ENCODE measurements around the gene CYP11A1. TPM values are rescaled to one million over a fixed set of nuclear protein-coding genes. Genes with fewer than 3 reads are reported as not detected.

Gene CYP11A1
- total RNA-seq, 6 donors from 2014 or later, result 0.91 to 8.4 (median 1.1) TPM; not detected in 1

- 91 to 95% methylated on average over 3 to 5 of the region's 5 CpGs for WGBS, 2 donors
- no peak overlapping the region for H3K27ac ChIP-seq
- no peak overlapping the region for H3K4me3 ChIP-seq
- no peaks in the 10 kb centered on the region for H3K9me3 ChIP-seq
- TF ChIP-seq POLR2A (IDR thresholded peaks at IDR 0.05) (no peak), CTCF (IDR thresholded peaks at IDR 0.05) (no peak), EP300 (IDR thresholded peaks at IDR 0.05) (no peak)
- DNase-seq, result no peak
- no peaks in the 10 kb centered on the region for H3K4me1 ChIP-seq
- H3K27me3 ChIP-seq, result no peaks in the 10 kb centered on the region
- H3K36me3 ChIP-seq, result no peaks in the 10 kb centered on the region
- no peak for ATAC-seq (ENCODE audit: low FRiP score in 2 of 2)
These were observed 34.4 kb downstream of the CYP11A1 start for GRCh38 chr15:74333093-74333492.

GRCh38 chr15:74332611-74333010, 34.8 kb downstream of the CYP11A1 start:
- no peaks in the 10 kb centered on the region for H3K27me3 ChIP-seq
- no peak overlapping the region for H3K4me3 ChIP-seq
- ATAC-seq (ENCODE audit: low FRiP score in 2 of 2) (no peak), DNase-seq (no peak)
- 94 to 96% methylated on average over 9 to 10 of the region's 10 CpGs for WGBS, 2 donors
- TF ChIP-seq EP300 (IDR thresholded peaks at IDR 0.05), result no peak
- TF ChIP-seq POLR2AphosphoS5 (IDR thresholded peaks at IDR 0.05), result no peak
- H3K36me3 ChIP-seq, result no peaks in the 10 kb centered on the region
- no peak overlapping the region for H3K27ac ChIP-seq
- H3K9me3 ChIP-seq, result no peaks in the 10 kb centered on the region
- H3K4me1 ChIP-seq, result no peaks in the 10 kb centered on the region

- TF ChIP-seq CTCF (IDR thresholded peaks at IDR 0.05), result no peak
- TF ChIP-seq POLR2AphosphoS5 (IDR thresholded peaks at IDR 0.05), result no peak
- no peak for TF ChIP-seq POLR2A (IDR thresholded peaks at IDR 0.05)
- no peak for TF ChIP-seq EP300 (IDR thresholded peaks at IDR 0.05)
- Histone ChIP-seq H3K27me3 (no peaks in the 10 kb centered on the region), H3K4me3 (no peak overlapping the region), H3K27ac (no peak overlapping the region), H3K9me3 (no peaks in the 10 kb centered on the region), H3K36me3 (no peaks in the 10 kb centered on the region), H3K4me1 (no peaks in the 10 kb centered on the region)
- WGBS, 2 donors, result 86 to 95% methylated on average over 3 of the region's 3 CpGs
- no peak for ATAC-seq (ENCODE audit: low FRiP score in 2 of 2)
- no peak for DNase-seq
These were observed 35.4 kb downstream of the CYP11A1 start for GRCh38 chr15:74332011-74332410.

- Histone ChIP-seq H3K9me3 (no peaks in the 10 kb centered on the region), H3K27ac (no peak overlapping the region), H3K4me3 (no peak overlapping the region), H3K4me1 (no peaks in the 10 kb centered on the region), H3K27me3 (no peaks in the 10 kb centered on the region), H3K36me3 (no peaks in the 10 kb centered on the region)
- ATAC-seq (ENCODE audit: low FRiP score in 2 of 2) (no peak), DNase-seq (peak in 1 of 2 donors; percentile 39)
- TF ChIP-seq EP300 (IDR thresholded peaks at IDR 0.05) (no peak), POLR2AphosphoS5 (IDR thresholded peaks at IDR 0.05) (no peak), CTCF (IDR thresholded peaks at IDR 0.05) (no peak), POLR2A (IDR thresholded peaks at IDR 0.05) (no peak)
- WGBS, 2 donors, result 87 to 89% methylated on average over 7 to 11 of the region's 11 CpGs
These were observed 36.5 kb downstream of the CYP11A1 start for GRCh38 chr15:74330861-74331408.

GRCh38 chr15:74328331-74329056, 39.0 kb downstream of the CYP11A1 start:
- Histone ChIP-seq H3K27me3 (no peaks in the 10 kb centered on the region), H3K4me3 (no peak overlapping the region), H3K36me3 (no peaks in the 10 kb centered on the region), H3K4me1 (no peaks in the 10 kb centered on the region), H3K27ac (no peak overlapping the region), H3K9me3 (no peaks in the 10 kb centered on the region)
- WGBS, 2 donors, result 54% methylated on average over 6 to 10 of the region's 10 CpGs
- DNase-seq (no peak), ATAC-seq (ENCODE audit: low FRiP score in 2 of 2) (no peak)
- TF ChIP-seq CTCF (IDR thresholded peaks at IDR 0.05) (no peak), POLR2A (IDR thresholded peaks at IDR 0.05) (no peak), POLR2AphosphoS5 (IDR thresholded peaks at IDR 0.05) (no peak), EP300 (IDR thresholded peaks at IDR 0.05) (no peak)

All from upper lobe of left lung (tissue), 6 donors.